ENCODE measurements around the gene LRRC4B. TPM values are rescaled to one million over a fixed set of nuclear protein-coding genes. Genes with fewer than 3 reads are reported as not detected.
"Not testable (repeated sequence)": the region's sequence is repeated elsewhere in the genome, so short reads cannot be mapped to it uniquely, and the experiment has no call there.

LRRC4B gene
- total and polyA plus RNA-seq, 2 donors (not counting 1 experiment from before 2014, with no cell fraction given): 0.02 to 0.17 TPM

DNA sequence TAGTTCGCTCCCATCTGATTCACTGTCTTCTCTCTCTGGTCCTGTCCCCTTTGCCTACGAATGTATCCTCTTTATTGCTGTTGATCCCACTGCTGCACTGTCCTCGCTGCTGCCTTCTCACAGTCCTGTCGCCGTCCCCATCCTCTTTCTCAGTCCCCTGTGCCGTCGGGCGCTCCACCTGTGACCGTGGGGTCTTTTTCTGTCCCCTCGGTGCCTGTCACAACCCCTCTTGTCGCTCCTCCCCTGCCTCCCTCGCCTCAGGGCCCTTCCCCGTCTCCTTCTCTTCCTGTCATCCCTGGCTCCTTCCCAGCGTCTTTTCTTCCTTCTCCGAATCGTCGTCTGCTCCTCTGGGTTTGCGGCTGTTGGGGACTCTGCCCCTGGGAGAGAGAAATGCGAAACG is 39.2 kb upstream of the LRRC4B start:
- Histone ChIP-seq H3K4me1 (ENCODE audit: control insufficient read depth, extremely low read depth, insufficient read depth, low read length) (no peaks in the 10 kb centered on the region), H3K9me3 (ENCODE audit: control insufficient read depth, insufficient read depth, low read depth, low read length) (no peaks in the 10 kb centered on the region), H3K4me3 (replicated peaks in 1 of 4; ENCODE audit: control extremely low read depth in 1 of 4, insufficient read depth in 1 of 4, low read depth in 3 of 4, low read length in 4 of 4) (no peak overlapping the region), H3K9ac (ENCODE audit: insufficient read depth, low read length) (no peak overlapping the region), H4K20me1 (ENCODE audit: control insufficient read depth, extremely low read depth, insufficient read depth, low read length) (no peaks in the 10 kb centered on the region), H3K36me3 (ENCODE audit: control insufficient read depth, insufficient read depth, low read length) (no peaks in the 10 kb centered on the region), H3K79me2 (ENCODE audit: control insufficient read depth, insufficient read depth, low read length) (no peaks in the 10 kb centered on the region), H3K27me3 (ENCODE audit: control insufficient read depth, insufficient read depth, low read length) (no peaks in the 10 kb centered on the region), H3K4me2 (ENCODE audit: extremely low read depth, insufficient read depth, low read length) (no peak overlapping the region), H3K27ac (ENCODE audit: insufficient read depth, low read length) (no peak overlapping the region), H2AFZ (ENCODE audit: low read length) (no peak overlapping the region)
- TF ChIP-seq EZH2 (IDR thresholded peaks at IDR 0.05; ENCODE audit: low read length, missing control alignments): no peak
- TF ChIP-seq, protein P1, sequence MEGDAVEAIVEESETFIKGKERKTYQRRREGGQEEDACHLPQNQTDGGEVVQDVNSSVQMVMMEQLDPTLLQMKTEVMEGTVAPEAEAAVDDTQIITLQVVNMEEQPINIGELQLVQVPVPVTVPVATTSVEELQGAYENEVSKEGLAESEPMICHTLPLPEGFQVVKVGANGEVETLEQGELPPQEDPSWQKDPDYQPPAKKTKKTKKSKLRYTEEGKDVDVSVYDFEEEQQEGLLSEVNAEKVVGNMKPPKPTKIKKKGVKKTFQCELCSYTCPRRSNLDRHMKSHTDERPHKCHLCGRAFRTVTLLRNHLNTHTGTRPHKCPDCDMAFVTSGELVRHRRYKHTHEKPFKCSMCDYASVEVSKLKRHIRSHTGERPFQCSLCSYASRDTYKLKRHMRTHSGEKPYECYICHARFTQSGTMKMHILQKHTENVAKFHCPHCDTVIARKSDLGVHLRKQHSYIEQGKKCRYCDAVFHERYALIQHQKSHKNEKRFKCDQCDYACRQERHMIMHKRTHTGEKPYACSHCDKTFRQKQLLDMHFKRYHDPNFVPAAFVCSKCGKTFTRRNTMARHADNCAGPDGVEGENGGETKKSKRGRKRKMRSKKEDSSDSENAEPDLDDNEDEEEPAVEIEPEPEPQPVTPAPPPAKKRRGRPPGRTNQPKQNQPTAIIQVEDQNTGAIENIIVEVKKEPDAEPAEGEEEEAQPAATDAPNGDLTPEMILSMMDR (conservative IDR thresholded peaks at IDR 0.05 in 1 of 2, IDR thresholded peaks at IDR 0.05 in 1 of 2; ENCODE audit: low read depth in 1 of 2, low read length in 2 of 2): no peak
- no peak for DNase-seq (ENCODE audit: low read depth in 2 of 2)

DNA sequence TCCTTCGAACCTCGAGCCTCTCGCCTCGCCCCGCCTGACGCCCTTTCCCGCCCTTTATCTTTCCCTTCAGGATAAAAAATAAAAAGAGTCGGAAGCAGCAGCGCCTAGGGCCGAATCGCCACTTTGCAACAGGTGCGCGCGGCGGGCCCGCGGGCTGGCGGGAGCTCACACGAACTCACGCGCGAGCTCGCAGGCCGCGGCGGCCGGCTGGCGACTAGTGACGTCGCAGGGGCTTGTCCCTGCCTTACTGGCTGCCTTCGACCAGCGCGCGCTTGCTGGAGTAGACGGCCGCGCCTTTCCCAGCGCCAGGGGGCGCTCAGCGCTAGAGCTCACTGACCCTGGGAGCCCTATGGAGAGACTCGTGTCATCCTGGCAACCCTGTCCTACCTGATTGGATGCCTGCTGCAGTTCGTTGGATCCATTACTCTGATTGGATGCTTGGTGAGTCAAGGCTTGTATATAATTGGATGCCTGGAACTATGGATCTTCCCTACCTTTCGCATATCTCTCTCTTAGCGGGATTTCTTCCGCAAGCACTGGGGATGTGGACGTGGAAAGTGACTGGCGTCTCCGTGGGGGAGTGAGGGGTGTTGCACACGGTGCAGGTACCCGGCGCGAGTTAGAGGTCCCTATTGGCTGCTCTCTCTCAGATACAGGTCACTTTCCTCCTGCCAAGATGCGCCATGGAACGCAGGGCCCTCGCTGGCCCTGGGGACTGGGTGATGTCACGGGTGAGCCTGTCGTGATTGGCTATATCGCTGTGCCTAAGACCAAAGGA is 38.0 kb upstream of the LRRC4B start:
- H3K9ac ChIP-seq (ENCODE audit: insufficient read depth, low read length); H3K4me2 ChIP-seq (ENCODE audit: extremely low read depth, insufficient read depth, low read length); H3K9me3 ChIP-seq (ENCODE audit: control insufficient read depth, insufficient read depth, low read depth, low read length); H3K4me3 ChIP-seq (replicated peaks in 1 of 4; ENCODE audit: control extremely low read depth in 1 of 4, insufficient read depth in 1 of 4, low read depth in 3 of 4, low read length in 4 of 4); H3K27me3 ChIP-seq (ENCODE audit: control insufficient read depth, insufficient read depth, low read length); H4K20me1 ChIP-seq (ENCODE audit: control insufficient read depth, extremely low read depth, insufficient read depth, low read length); DNase-seq (ENCODE audit: low read depth in 2 of 2); H3K4me1 ChIP-seq (ENCODE audit: control insufficient read depth, extremely low read depth, insufficient read depth, low read length); H2AFZ ChIP-seq (ENCODE audit: low read length); H3K79me2 ChIP-seq (ENCODE audit: control insufficient read depth, insufficient read depth, low read length); H3K36me3 ChIP-seq (ENCODE audit: control insufficient read depth, insufficient read depth, low read length); H3K27ac ChIP-seq (ENCODE audit: insufficient read depth, low read length): not testable (repeated sequence)

GRCh38 chr19:50604264-50605073 is 36.2 kb upstream of the LRRC4B start:
- not testable (repeated sequence) for H4K20me1 ChIP-seq (ENCODE audit: control insufficient read depth, extremely low read depth, insufficient read depth, low read length); H3K27me3 ChIP-seq (ENCODE audit: control insufficient read depth, insufficient read depth, low read length); H3K9me3 ChIP-seq (ENCODE audit: control insufficient read depth, insufficient read depth, low read depth, low read length); H3K36me3 ChIP-seq (ENCODE audit: control insufficient read depth, insufficient read depth, low read length); H3K4me3 ChIP-seq (replicated peaks in 1 of 4; ENCODE audit: control extremely low read depth in 1 of 4, insufficient read depth in 1 of 4, low read depth in 3 of 4, low read length in 4 of 4); DNase-seq (ENCODE audit: low read depth in 2 of 2); H3K4me2 ChIP-seq (ENCODE audit: extremely low read depth, insufficient read depth, low read length); H2AFZ ChIP-seq (ENCODE audit: low read length); H3K9ac ChIP-seq (ENCODE audit: insufficient read depth, low read length); H3K79me2 ChIP-seq (ENCODE audit: control insufficient read depth, insufficient read depth, low read length); H3K4me1 ChIP-seq (ENCODE audit: control insufficient read depth, extremely low read depth, insufficient read depth, low read length); H3K27ac ChIP-seq (ENCODE audit: insufficient read depth, low read length)

DNA sequence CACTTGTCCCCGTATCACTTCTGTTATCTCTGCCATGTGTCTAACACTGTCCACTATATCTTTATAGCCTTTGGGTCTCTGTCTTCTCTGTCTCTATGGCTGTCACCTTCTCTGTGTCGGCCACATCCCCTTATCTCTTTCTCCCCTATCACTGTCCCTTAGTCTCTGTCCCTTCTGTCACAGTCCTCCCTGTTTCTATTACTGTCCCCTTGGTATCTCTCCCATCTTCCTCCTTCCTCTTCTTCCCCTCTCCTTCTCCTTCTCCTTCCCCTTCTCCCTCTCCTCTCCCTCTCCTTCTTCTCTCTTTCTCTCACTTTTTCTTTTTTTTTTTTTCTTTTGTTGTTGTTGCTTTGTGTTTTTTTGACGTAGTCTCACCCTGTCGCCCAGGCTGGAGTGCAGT is 34.7 kb upstream of the LRRC4B start:
- H3K4me2 ChIP-seq (ENCODE audit: extremely low read depth, insufficient read depth, low read length): no peak overlapping the region
- H4K20me1 ChIP-seq (ENCODE audit: control insufficient read depth, extremely low read depth, insufficient read depth, low read length): no peaks in the 10 kb centered on the region
- TF ChIP-seq, protein P1 (conservative IDR thresholded peaks at IDR 0.05 in 1 of 2, IDR thresholded peaks at IDR 0.05 in 1 of 2; ENCODE audit: low read depth in 1 of 2, low read length in 2 of 2): no peak
- TF ChIP-seq EZH2 (IDR thresholded peaks at IDR 0.05; ENCODE audit: low read length, missing control alignments): no peak
- no peak overlapping the region for H3K27ac ChIP-seq (ENCODE audit: insufficient read depth, low read length)
- no peak overlapping the region for H3K9ac ChIP-seq (ENCODE audit: insufficient read depth, low read length)
- no peaks in the 10 kb centered on the region for H3K79me2 ChIP-seq (ENCODE audit: control insufficient read depth, insufficient read depth, low read length)
- no peak for DNase-seq (ENCODE audit: low read depth in 2 of 2)
- H3K4me3 ChIP-seq (replicated peaks in 1 of 4; ENCODE audit: control extremely low read depth in 1 of 4, insufficient read depth in 1 of 4, low read depth in 3 of 4, low read length in 4 of 4): no peak overlapping the region
- H3K27me3 ChIP-seq (ENCODE audit: control insufficient read depth, insufficient read depth, low read length): no peaks in the 10 kb centered on the region
- H2AFZ ChIP-seq (ENCODE audit: low read length): no peak overlapping the region
- no peaks in the 10 kb centered on the region for H3K4me1 ChIP-seq (ENCODE audit: control insufficient read depth, extremely low read depth, insufficient read depth, low read length)
- no peaks in the 10 kb centered on the region for H3K9me3 ChIP-seq (ENCODE audit: control insufficient read depth, insufficient read depth, low read depth, low read length)
- H3K36me3 ChIP-seq (ENCODE audit: control insufficient read depth, insufficient read depth, low read length): no peaks in the 10 kb centered on the region

All from fibroblast of lung (primary cell).